ENCODE data around the gene IL7R. TPM values are rescaled to one million over a fixed set of nuclear protein-coding genes. Genes with fewer than 3 reads are reported as not detected.
A peak's percentile ranks its signal among the peaks of the same experiment; 100 is the strongest.
"Not testable (repeated sequence)": the region's sequence is repeated elsewhere in the genome, so short reads cannot be mapped to it uniquely, and the experiment has no call there.

The IL7R gene
- total RNA-seq, 1 donor, result 0.81 TPM

- DNase-seq (ENCODE audit: low read depth in 2 of 3, low spot score in 2 of 3), result no peak
Observed at GRCh38 chr5:35838370-35839042, 18.2 kb upstream of the IL7R start.

- DNase-seq (ENCODE audit: low read depth in 2 of 3, low spot score in 2 of 3), result no peak
Observed at GRCh38 chr5:35842856-35843255, 13.8 kb upstream of the IL7R start.

- not testable (repeated sequence) for DNase-seq (ENCODE audit: low read depth in 2 of 3, low spot score in 2 of 3)
Observed at GRCh38 chr5:35845508-35845907, 11.2 kb upstream of the IL7R start.

- DNase-seq (ENCODE audit: low read depth in 2 of 3, low spot score in 2 of 3), result no peak
Observed at GRCh38 chr5:35847491-35847890, 9.2 kb upstream of the IL7R start.

- DNase-seq (ENCODE audit: low read depth in 2 of 3, low spot score in 2 of 3), result no peak
Observed at GRCh38 chr5:35847961-35848360, 8.7 kb upstream of the IL7R start.

GRCh38 chr5:35849860-35850259 lies 6.8 kb upstream of the IL7R start:
- DNase-seq (ENCODE audit: low read depth in 2 of 3, low spot score in 2 of 3), result no peak

- no peak for DNase-seq (ENCODE audit: low read depth in 2 of 3, low spot score in 2 of 3)
Observed at GRCh38 chr5:35850967-35851680, 5.6 kb upstream of the IL7R start.

- DNase-seq (ENCODE audit: low read depth in 2 of 3, low spot score in 2 of 3), result no peak
Observed at GRCh38 chr5:35852084-35852734, 4.5 kb upstream of the IL7R start.

GRCh38 chr5:35852773-35853172 lies 3.9 kb upstream of the IL7R start:
- no peak for DNase-seq (ENCODE audit: low read depth in 2 of 3, low spot score in 2 of 3)

- DNase-seq (ENCODE audit: low read depth in 2 of 3, low spot score in 2 of 3), result no peak
Observed at GRCh38 chr5:35853631-35854030, 3.1 kb upstream of the IL7R start.

GRCh38 chr5:35854248-35854647 lies 2.4 kb upstream of the IL7R start:
- peak in 1 of 3 donors; percentile 78 for DNase-seq (ENCODE audit: low read depth in 2 of 3, low spot score in 2 of 3)

GRCh38 chr5:35855187-35855586 lies 1.5 kb upstream of the IL7R start:
- DNase-seq (ENCODE audit: low read depth in 2 of 3, low spot score in 2 of 3), result no peak

- not testable (repeated sequence) for DNase-seq (ENCODE audit: low read depth in 2 of 3, low spot score in 2 of 3)
Observed at GRCh38 chr5:35856186-35856764, 416 bp upstream of the IL7R start.

- no peak for DNase-seq (ENCODE audit: low read depth in 2 of 3, low spot score in 2 of 3)
Observed at GRCh38 chr5:35857606-35858205, 1.0 kb downstream of the IL7R start.

- no peak for DNase-seq (ENCODE audit: low read depth in 2 of 3, low spot score in 2 of 3)
Observed at GRCh38 chr5:35859101-35859661, 2.5 kb downstream of the IL7R start.

- no peak for DNase-seq (ENCODE audit: low read depth in 2 of 3, low spot score in 2 of 3)
Observed at GRCh38 chr5:35860686-35861085, 4.0 kb downstream of the IL7R start.

- no peak for DNase-seq (ENCODE audit: low read depth in 2 of 3, low spot score in 2 of 3)
Observed at GRCh38 chr5:35861718-35862117, 5.0 kb downstream of the IL7R start.

GRCh38 chr5:35862126-35862525 lies 5.4 kb downstream of the IL7R start:
- no peak for DNase-seq (ENCODE audit: low read depth in 2 of 3, low spot score in 2 of 3)

GRCh38 chr5:35863159-35863558 lies 6.5 kb downstream of the IL7R start:
- peak in 1 of 3 donors; percentile 58 for DNase-seq (ENCODE audit: low read depth in 2 of 3, low spot score in 2 of 3)

- DNase-seq (ENCODE audit: low read depth in 2 of 3, low spot score in 2 of 3), result no peak
Observed at GRCh38 chr5:35867998-35868397, 11.3 kb downstream of the IL7R start.

Data from hematopoietic multipotent progenitor cell (in vitro differentiated cells).